IgD-negative memory B cell (primary cell): Measurements from ENCODE around the gene CLK3. TPM values are rescaled to one million over a fixed set of nuclear protein-coding genes. Genes with fewer than 3 reads are reported as not detected.
"Not testable (repeated sequence)": the region's sequence is repeated elsewhere in the genome, so short reads cannot be mapped to it uniquely, and the experiment has no call there.

ENCODE experiments used
- H3K27ac Mint-ChIP-seq, 3 donors: one replicate each; pipeline ENCODE4 v1.8.0; 2020 to 2022; ENCODE audit warnings: mild to moderate bottlenecking in 3 of 3, mixed read lengths in 3 of 3, moderate library complexity in 1 of 3
- H3K27me3 Mint-ChIP-seq: one replicate; pipeline ENCODE4 v1.8.0; 2021; ENCODE audit warnings: mixed read lengths
- H3K36me3 Mint-ChIP-seq: one replicate; pipeline ENCODE4 v1.8.0; 2020; ENCODE audit warnings: mild to moderate bottlenecking, mixed read lengths
- H3K4me1 Mint-ChIP-seq, 3 donors: one replicate each; pipeline ENCODE4 v1.8.0; 2020 to 2022; ENCODE audit warnings: mixed read lengths in 3 of 3, mild to moderate bottlenecking in 1 of 3
- H3K4me3 Mint-ChIP-seq, 4 donors: one replicate each; pipeline ENCODE4 v1.8.0; 2020 to 2022; ENCODE audit warnings: mild to moderate bottlenecking in 4 of 4, mixed read lengths in 4 of 4, moderate library complexity in 3 of 4
- H3K9me3 Mint-ChIP-seq, 3 donors: one replicate each; pipeline ENCODE4 v1.8.0; 2020 to 2021; ENCODE audit warnings: mixed read lengths in 3 of 3, mild to moderate bottlenecking in 1 of 3
- polyA plus RNA-seq: library from polyadenylated mRNA; unstranded; fragments of 300-500 nt; fragmentation: Illumina TruSeq; gene quantifications from one replicate; pipeline ENCODE4 v1.2.3, GENCODE V29; 2021

The CLK3 gene
- polyA plus RNA-seq, 1 donor from 2014 or later = 86.2 TPM

DNA sequence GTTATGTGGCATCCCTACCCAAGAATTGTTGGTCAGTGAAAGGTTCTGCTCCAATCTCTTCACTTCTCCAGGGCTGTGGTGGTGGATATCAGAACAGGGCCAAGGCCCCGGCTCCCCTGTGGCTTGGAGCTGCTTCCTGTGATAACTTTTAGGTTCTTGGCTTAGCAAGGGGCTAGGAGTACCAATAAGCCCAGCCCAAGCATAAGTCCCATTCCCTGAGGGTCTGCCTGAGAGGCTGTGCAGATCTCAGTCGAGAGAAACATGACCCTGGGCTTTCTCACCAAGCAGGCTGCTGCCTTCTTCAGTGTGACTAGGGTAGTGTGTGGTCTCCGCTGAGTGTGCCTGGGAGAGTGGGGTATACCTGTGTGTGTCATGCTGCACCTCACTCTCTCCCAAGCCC lies 7.1 kb downstream of the CLK3 start:
- peaks cover 21 to 34% (median 33%) of the 10 kb centered on the region in 3 donors for H3K4me1 Mint-ChIP-seq
- peak overlapping the region in 1 of 4 donors; percentile 43 for H3K4me3 Mint-ChIP-seq
- H3K27me3 Mint-ChIP-seq = no peaks in the 10 kb centered on the region
- H3K36me3 Mint-ChIP-seq = peaks cover 5% of the 10 kb centered on the region
- H3K9me3 Mint-ChIP-seq = no peaks in the 10 kb centered on the region
- peak overlapping the region in 2 of 3 donors; percentile 67 to 88 for H3K27ac Mint-ChIP-seq

DNA sequence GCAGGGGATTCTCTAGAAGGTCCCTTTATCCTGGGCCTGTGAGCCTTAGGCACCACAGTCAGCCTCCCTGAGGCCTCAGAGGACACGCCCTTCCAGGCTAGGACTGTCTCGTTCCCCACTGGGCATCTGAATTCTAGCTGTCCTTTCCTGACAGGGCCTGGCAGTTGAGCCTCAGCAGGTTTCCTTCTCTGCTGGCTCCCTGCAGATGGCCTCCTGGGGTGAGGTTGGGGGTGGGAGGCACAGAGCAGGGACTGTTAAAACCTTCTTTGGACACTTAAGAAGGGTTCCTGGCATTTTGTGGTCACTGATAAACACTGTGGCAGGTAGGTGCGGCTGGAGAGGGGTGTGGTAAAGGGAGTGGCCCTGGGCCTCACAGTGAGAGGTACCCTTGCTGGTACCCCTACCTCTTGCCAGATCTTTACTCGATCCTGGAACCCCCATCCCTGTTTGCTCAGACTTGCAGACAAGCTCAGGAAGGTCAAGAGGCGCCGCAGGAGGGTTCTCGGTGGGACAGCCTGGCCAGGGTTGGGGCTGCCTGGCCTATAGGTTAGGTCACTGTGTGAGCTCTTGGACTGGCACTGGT lies 8.5 kb downstream of the CLK3 start:
- Mint-ChIP-seq H3K27me3 (no peaks in the 10 kb centered on the region), H3K4me3 (peak overlapping the region in 2 of 4 donors; percentile 52 to 57), H3K4me1 (peaks cover 20 to 37% (median 25%) of the 10 kb centered on the region in 3 donors), H3K36me3 (peaks cover 7% of the 10 kb centered on the region), H3K27ac (peak overlapping the region in 2 of 3 donors; percentile 32 to 50), H3K9me3 (no peaks in the 10 kb centered on the region)

DNA sequence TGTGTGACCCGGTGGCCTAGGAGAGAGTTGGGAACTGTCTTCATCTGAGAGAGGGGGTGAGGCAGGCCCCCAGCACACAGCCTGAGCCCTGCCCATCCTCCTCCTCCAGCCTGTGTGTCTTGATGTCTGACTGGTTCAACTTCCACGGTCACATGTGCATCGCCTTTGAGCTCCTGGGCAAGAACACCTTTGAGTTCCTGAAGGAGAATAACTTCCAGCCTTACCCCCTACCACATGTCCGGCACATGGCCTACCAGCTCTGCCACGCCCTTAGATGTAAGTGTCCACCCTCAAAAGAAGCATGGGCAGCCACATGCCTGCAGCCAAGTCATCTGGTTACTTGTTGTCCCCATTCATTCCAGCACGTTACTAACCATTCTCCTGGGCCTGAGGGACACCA lies 10.1 kb downstream of the CLK3 start:
- H3K36me3 Mint-ChIP-seq = peaks cover 7% of the 10 kb centered on the region
- no peaks in the 10 kb centered on the region for H3K27me3 Mint-ChIP-seq
- H3K27ac Mint-ChIP-seq = peak overlapping the region; percentile 53 to 73 (median 62)
- peak overlapping the region in 2 of 4 donors; percentile 37 to 54 for H3K4me3 Mint-ChIP-seq
- no peaks in the 10 kb centered on the region for H3K9me3 Mint-ChIP-seq
- peaks cover 21 to 42% (median 28%) of the 10 kb centered on the region in 3 donors for H3K4me1 Mint-ChIP-seq

DNA sequence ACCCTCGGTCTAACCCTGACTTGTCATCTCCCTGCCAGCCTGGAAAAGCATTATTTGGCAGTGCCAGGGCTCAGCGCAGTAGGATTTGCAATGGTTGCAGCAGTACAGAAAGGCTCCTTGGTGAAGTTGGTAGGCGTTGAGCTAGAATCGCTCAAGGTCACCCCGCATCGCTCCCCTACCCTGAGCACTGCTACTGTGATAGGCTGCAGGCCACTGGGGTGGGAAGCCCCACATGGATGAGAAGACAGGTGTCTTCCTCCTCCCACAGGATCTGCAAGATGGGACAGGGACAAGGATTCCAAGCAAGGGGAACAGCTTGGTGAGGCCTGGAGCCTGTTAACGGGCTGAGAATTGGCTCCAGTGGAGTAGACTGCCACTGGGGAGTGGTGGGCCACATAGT lies 10.7 kb downstream of the CLK3 start:
- peak overlapping the region; percentile 53 to 73 (median 62) for H3K27ac Mint-ChIP-seq
- H3K4me3 Mint-ChIP-seq = peak overlapping the region in 1 of 4 donors; percentile 68
- H3K4me1 Mint-ChIP-seq = peaks cover 17 to 40% (median 25%) of the 10 kb centered on the region in 3 donors
- no peaks in the 10 kb centered on the region for H3K9me3 Mint-ChIP-seq
- H3K27me3 Mint-ChIP-seq = no peaks in the 10 kb centered on the region
- H3K36me3 Mint-ChIP-seq = peaks cover 3% of the 10 kb centered on the region

DNA sequence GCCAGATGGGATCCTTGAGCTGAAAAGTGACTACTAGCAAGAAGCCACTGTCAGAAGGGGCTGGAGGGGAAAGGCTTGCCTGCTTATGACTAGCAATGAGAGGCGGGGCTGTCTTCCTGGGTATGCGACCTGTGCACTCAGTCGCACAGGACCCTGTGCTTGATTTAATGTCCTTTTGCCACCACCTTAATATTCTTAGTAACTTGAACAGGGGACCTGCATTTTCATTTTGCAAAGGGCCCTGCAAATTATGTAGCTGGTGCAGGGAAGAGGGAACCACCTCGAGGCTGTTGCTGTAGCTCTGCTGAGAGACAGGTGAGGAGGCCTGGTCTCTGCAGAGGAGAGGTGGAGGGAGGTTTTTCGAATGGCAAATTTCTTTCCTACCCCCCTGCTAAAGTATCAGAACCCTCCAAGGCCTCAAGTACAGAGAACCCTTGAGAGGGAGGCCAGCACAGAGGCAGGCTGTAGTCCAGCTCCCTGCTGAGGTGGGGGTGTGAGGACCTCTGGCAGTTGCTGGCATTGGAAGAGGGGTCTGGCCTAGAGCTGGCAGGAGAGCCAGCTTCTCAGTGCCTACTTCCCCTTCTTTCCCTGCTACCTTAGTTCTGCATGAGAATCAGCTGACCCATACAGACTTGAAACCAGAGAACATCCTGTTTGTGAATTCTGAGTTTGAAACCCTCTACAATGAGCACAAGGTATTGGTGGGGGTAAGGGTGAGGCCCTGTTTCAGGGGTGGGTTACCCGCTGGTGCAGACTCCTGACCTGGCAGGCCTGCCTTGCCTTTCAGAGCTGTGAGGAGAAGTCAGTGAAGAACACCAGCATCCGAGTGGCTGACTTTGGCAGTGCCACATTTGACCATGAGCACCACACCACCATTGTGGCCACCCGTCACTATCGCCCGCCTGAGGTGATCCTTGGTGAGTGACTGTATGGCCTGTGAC lies 11.4 kb downstream of the CLK3 start:
- peaks cover 3% of the 10 kb centered on the region for H3K36me3 Mint-ChIP-seq
- no peaks in the 10 kb centered on the region for H3K27me3 Mint-ChIP-seq
- peak overlapping the region; percentile 73 to 92 (median 89) for H3K27ac Mint-ChIP-seq
- H3K9me3 Mint-ChIP-seq = no peaks in the 10 kb centered on the region
- peak overlapping the region; percentile 34 to 87 (median 61) for H3K4me3 Mint-ChIP-seq
- peaks cover 20 to 44% (median 28%) of the 10 kb centered on the region in 3 donors for H3K4me1 Mint-ChIP-seq

DNA sequence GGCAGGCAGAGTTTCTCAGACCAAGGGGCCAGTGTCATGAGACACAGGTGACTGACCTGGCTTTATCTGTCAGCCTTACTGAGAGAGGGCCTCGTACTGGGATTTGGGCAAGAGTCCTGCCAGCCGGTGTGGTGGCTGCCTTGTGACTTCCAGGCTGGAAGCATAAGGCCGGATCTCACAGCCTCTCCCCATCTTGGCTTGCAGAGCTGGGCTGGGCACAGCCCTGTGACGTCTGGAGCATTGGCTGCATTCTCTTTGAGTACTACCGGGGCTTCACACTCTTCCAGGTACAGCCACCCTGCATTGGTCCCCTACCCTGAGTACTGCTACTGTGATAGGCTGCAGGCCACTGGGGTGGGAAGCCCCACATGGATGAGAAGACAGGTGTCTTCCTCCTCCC lies 12.1 kb downstream of the CLK3 start:
- peak overlapping the region in 3 of 4 donors; percentile 34 to 87 (median 52) for H3K4me3 Mint-ChIP-seq
- H3K9me3 Mint-ChIP-seq = no peaks in the 10 kb centered on the region
- peaks cover 22 to 45% (median 29%) of the 10 kb centered on the region in 3 donors for H3K4me1 Mint-ChIP-seq
- H3K36me3 Mint-ChIP-seq = peaks cover 3% of the 10 kb centered on the region
- H3K27me3 Mint-ChIP-seq = no peaks in the 10 kb centered on the region
- peak overlapping the region; percentile 73 to 92 (median 89) for H3K27ac Mint-ChIP-seq

DNA sequence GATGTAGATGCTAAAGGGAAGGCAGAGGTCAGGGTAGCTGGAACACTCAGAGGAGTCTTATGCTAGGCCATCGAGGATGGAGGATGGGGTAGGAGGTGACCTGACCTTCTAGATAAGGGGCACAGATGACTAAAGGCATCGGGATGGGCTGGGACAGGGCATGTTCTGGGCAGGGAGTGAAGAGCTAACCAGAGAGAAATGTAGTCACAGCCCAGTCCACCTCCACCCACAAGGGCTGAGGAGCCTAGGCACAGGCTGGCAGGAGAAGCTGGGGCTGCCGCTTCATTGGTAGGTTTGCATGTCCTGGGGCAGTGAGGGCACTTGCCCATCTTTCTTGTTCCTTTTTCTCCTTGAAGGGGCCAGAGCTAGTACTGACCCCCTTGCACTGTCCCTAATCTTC lies 12.6 kb downstream of the CLK3 start:
- no peaks in the 10 kb centered on the region for H3K27me3 Mint-ChIP-seq
- H3K36me3 Mint-ChIP-seq = peaks cover 3% of the 10 kb centered on the region
- peaks cover 22 to 45% (median 29%) of the 10 kb centered on the region in 3 donors for H3K4me1 Mint-ChIP-seq
- H3K4me3 Mint-ChIP-seq = peak overlapping the region in 3 of 4 donors; percentile 6 to 70 (median 28)
- no peaks in the 10 kb centered on the region for H3K9me3 Mint-ChIP-seq
- peak overlapping the region; percentile 31 to 92 (median 73) for H3K27ac Mint-ChIP-seq

DNA sequence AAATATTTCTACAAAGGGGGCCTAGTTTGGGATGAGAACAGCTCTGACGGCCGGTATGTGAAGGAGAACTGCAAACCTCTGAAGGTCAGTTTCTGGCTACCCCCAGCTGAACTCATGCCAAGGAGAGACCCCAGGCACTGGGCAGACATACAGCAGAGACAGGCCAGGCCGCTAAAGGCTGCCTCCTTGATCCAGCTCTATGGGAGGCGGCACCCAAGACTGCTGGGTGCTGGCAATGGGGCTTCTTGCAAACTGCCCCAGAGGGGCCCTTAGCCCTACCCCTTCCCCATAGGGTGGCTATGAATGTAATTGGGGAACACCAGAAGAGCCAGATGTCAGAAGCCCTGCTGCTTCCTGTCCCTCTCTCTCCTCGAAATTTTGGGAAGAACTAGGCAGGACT lies 13.3 kb downstream of the CLK3 start:
- H3K4me3 Mint-ChIP-seq = peak overlapping the region in 2 of 4 donors; percentile 28 to 72
- no peaks in the 10 kb centered on the region for H3K9me3 Mint-ChIP-seq
- H3K4me1 Mint-ChIP-seq = peaks cover 22 to 45% (median 29%) of the 10 kb centered on the region in 3 donors
- H3K27me3 Mint-ChIP-seq = no peaks in the 10 kb centered on the region
- peak overlapping the region; percentile 67 to 83 (median 76) for H3K27ac Mint-ChIP-seq
- peaks cover 3% of the 10 kb centered on the region for H3K36me3 Mint-ChIP-seq

DNA sequence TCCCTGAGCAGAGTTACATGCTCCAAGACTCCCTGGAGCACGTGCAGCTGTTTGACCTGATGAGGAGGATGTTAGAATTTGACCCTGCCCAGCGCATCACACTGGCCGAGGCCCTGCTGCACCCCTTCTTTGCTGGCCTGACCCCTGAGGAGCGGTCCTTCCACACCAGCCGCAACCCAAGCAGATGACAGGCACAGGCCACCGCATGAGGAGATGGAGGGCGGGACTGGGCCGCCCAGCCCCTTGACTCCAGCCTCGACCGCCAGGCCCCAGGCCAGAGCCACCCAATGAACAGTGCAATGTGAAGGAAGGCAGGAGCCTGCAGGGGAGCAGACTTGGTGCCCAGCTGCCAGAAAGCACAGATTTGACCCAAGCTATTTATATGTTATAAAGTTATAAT lies 14.1 kb downstream of the CLK3 start:
- H3K27ac Mint-ChIP-seq = peak overlapping the region in 1 of 3 donors; percentile 71
- H3K36me3 Mint-ChIP-seq, H3K27me3 Mint-ChIP-seq, H3K9me3 Mint-ChIP-seq: not testable (repeated sequence)
- H3K4me3 Mint-ChIP-seq = peak overlapping the region in 1 of 4 donors; percentile 72
- H3K4me1 Mint-ChIP-seq = peaks cover 22 to 45% (median 29%) of the 10 kb centered on the region in 3 donors

DNA sequence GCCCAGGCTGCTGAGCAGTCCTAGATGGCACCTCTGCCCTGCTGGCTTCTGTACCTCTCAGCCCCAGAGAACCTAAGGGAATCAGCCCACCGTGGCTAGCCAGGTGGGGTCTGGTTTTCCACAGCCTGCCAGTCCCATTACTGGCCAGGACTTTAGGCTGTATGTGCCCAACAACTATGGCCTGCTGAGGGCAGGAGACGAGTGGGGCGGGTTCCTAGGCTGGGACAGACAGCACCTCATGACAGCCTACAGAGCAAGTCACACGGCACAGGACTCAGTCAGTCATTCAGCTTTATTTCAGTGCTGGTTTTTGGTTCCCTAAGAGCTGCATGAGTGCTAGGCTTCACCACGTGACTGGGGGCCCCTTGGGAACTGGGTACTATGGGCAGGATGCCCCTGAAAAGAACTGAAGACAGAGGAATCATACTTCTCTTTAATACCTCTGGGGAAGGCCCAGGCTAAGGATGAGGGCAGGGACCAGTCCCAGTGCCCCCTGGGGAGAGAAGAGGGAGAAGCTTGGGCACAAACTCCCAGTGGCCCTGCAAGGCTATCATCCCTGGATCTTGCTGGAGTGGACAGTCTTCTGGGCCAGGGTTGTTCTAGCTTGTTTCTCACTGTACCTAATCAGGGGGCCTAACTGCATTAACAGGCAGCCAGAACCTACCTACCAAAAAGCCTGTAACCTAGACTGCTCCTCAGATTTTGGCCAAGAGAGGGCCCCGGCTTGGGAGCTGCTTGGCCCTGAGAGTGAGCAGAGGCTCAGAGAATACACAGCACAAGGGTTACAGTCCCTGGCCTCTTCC lies 14.8 kb downstream of the CLK3 start:
- Mint-ChIP-seq H3K27ac (peak overlapping the region; percentile 31 to 93 (median 71)), H3K4me1 (peaks cover 22 to 45% (median 29%) of the 10 kb centered on the region in 3 donors), H3K4me3 (peak overlapping the region in 1 of 4 donors; percentile 67), H3K27me3 (no peaks in the 10 kb centered on the region), H3K36me3 (peaks cover 3% of the 10 kb centered on the region), H3K9me3 (no peaks in the 10 kb centered on the region)

DNA sequence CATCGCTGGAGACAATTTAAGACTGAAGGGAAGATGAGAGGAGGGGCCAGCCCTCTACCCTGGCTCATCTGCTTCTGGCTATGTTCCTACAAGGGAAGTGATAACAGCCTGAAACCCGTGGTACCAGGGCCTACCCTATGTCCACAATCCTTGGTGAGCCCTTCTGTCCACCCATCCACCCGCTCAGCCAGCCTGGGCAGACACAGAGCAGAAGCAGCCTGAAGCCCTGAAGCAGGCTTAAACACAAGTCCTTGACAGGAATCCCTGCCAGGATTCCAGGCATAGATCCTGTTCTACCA lies 15.4 kb downstream of the CLK3 start:
- Mint-ChIP-seq H3K36me3 (peaks cover 3% of the 10 kb centered on the region), H3K4me3 (peak overlapping the region in 1 of 4 donors; percentile 37), H3K27me3 (no peaks in the 10 kb centered on the region), H3K27ac (peak overlapping the region; percentile 31 to 93 (median 71)), H3K9me3 (no peaks in the 10 kb centered on the region), H3K4me1 (peaks cover 22 to 42% (median 28%) of the 10 kb centered on the region in 3 donors)

DNA sequence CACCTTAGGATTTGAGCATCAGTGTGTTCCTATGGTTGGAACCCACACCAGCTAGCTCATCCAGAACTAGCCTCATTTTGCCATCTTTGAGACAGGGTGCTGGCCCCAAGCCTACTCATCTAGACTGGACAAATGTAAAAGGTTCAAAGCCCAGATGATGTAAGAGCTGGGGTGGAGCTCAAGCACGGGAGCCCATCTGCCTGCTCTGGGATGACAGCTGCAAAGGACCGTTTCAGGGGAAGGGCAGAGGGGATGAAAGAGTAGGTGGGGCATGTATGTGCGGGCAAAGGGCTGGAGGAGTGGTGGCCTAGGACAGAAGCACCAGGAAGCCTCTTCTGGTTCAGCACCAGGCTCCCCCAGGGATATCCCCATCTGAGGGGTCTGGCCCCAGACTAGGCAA lies 15.8 kb downstream of the CLK3 start:
- no peaks in the 10 kb centered on the region for H3K27me3 Mint-ChIP-seq
- H3K4me3 Mint-ChIP-seq = peak overlapping the region in 1 of 4 donors; percentile 12
- H3K4me1 Mint-ChIP-seq = peaks cover 22 to 39% (median 28%) of the 10 kb centered on the region in 3 donors
- no peaks in the 10 kb centered on the region for H3K9me3 Mint-ChIP-seq
- peak overlapping the region in 1 of 3 donors; percentile 43 for H3K27ac Mint-ChIP-seq
- H3K36me3 Mint-ChIP-seq = peaks cover 3% of the 10 kb centered on the region

DNA sequence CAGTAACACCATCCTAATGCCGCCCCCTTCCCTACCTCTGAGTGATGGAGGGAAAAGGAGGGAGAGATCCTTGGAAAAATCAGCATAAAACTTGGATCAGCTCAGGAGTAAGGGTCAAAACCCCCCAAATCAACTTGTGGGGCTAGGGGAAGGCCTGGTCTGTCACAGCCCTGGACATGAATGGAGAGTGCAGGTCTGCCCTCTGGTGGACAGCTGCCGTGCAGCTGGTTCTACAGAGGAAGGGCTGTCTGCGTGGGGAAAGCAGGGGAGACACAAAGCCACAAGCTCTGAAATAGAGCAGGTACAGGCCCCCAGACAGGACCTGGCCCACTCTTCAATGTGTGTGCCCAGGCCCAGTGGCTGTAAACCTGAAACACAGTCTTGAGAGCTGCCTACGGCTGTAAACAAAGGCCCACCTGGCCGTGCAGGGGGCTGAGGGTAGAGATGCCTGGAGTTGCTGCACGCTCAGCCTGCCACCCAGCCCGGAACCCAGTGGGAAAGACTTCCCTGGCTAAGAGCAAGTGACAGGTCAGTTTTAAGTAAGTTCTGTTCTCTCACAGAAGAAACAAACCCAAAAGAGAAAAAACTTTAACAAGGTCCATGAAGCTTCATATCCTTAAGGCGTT lies 16.4 kb downstream of the CLK3 start:
- Mint-ChIP-seq H3K4me3 (peak overlapping the region in 2 of 4 donors; percentile 12 to 14), H3K9me3 (no peaks in the 10 kb centered on the region), H3K27me3 (no peaks in the 10 kb centered on the region), H3K36me3 (peaks cover 3% of the 10 kb centered on the region), H3K27ac (peak overlapping the region in 2 of 3 donors; percentile 13 to 43), H3K4me1 (peaks cover 22 to 34% (median 25%) of the 10 kb centered on the region in 3 donors)

DNA sequence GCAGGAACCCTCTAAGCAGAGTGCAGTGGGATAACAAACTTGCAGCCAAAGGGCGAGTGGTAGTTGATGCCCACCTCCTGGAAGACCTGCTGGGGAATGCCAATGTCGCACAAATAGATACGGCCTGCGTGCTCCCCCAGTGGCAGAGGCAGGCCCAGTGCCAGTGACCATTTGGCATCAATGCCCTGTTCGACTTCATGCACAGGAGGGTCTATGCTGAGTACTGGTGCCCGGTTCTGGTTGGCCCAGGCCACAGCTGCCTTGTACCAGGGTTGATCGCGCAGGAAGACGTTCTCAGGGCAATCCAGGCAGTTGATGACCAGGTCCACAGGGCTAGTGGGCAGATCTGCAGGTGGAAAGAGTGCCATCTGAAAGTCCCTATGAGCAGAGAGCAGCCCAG lies 17.0 kb downstream of the CLK3 start:
- Mint-ChIP-seq H3K27me3 (no peaks in the 10 kb centered on the region), H3K9me3 (no peaks in the 10 kb centered on the region), H3K27ac (peak overlapping the region in 1 of 3 donors; percentile 43), H3K36me3 (peaks cover 2% of the 10 kb centered on the region), H3K4me3 (no peak overlapping the region), H3K4me1 (peaks cover 17 to 29% (median 19%) of the 10 kb centered on the region in 3 donors)
